ENCODE results near the gene EDEM1. TPM values are rescaled to one million over a fixed set of nuclear protein-coding genes. Genes with fewer than 3 reads are reported as not detected.

The EDEM1 gene
- total RNA-seq (2022): 52.7 and 65.9 TPM in 2 replicates
- percentile 90 among the genes with signal in this experiment for Bru-seq, nascent RNA
- percentile 93 among the genes with signal in this experiment for BruChase-seq, experiment 1, labeled RNA remaining after a 6-hour chase
- percentile 93 among the genes with signal in this experiment for BruChase-seq, experiment 2, labeled RNA remaining after a 2-hour chase
- long read RNA-seq, full-length matches to known transcripts: 11 of 21 reads
- long read RNA-seq, partial matches to known transcripts: 4 of 21 reads
- long read RNA-seq, other reads (novel, unspliced or antisense): 6 of 21 reads

DNA sequence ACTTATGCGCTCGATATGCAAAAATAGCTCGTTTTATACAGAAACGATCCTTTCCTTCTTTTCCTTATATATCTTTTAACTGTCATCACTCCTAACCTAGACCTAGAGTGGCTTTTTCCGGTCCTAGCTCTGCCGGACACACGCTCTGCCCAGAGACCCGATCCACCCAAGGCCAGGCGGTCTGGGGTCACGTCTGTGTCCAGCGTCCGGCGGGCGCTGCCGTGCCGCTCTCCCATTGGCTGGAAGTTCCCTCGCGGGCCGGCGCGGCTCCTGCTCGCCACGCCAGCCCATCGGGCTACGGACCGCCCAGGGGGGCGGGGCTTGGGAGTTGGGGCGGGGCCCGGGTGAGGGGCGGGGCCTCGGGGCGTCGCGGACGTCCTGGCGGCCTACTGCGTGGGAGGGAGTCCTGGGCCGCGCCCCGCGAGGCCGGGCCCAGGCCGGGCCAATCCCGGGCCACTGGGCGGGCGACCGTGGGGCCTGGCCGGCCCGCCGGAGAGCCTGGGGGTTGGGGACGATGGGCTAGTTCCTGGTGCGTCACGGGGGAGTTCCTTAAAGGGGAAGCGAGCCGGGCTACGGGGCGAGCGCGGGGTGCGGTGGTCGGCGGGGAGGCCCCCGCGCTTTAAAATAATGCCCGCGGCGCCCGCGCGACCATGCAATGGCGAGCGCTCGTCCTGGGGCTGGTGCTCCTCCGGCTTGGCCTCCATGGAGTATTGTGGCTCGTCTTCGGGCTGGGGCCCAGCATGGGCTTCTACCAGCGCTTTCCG, at the start of gene EDEM1:
TSS of gene EDEM1 (plus strand) at position 552 of the 764 bp plus-strand sequence. CDS start at position 651, 99 bp downstream.
- BruUV-seq (replicated peaks): no TSS peak
- CTCF ChIA-PET: no interaction called here
- DNase-seq: peak; percentile 98
- Mint-ChIP-seq H3K4me1 (ENCODE audit: low read depth, unreplicated experiment) (peaks cover 17% of the 10 kb centered on the region), H3K4me3 (ENCODE audit: low read depth, unreplicated experiment) (peak within 1 kb of the TSS; percentile 74), H3K27ac (ENCODE audit: unreplicated experiment) (peak within 1 kb of the TSS; percentile 89), H3K27me3 (ENCODE audit: unreplicated experiment) (no peaks in the 10 kb centered on the region), H3K36me3 (ENCODE audit: insufficient read depth, unreplicated experiment) (peaks cover 60% of the 10 kb centered on the region), H3K9me3 (ENCODE audit: low read depth, unreplicated experiment) (no peaks in the 10 kb centered on the region)
- TF ChIP-seq, protein P1, sequence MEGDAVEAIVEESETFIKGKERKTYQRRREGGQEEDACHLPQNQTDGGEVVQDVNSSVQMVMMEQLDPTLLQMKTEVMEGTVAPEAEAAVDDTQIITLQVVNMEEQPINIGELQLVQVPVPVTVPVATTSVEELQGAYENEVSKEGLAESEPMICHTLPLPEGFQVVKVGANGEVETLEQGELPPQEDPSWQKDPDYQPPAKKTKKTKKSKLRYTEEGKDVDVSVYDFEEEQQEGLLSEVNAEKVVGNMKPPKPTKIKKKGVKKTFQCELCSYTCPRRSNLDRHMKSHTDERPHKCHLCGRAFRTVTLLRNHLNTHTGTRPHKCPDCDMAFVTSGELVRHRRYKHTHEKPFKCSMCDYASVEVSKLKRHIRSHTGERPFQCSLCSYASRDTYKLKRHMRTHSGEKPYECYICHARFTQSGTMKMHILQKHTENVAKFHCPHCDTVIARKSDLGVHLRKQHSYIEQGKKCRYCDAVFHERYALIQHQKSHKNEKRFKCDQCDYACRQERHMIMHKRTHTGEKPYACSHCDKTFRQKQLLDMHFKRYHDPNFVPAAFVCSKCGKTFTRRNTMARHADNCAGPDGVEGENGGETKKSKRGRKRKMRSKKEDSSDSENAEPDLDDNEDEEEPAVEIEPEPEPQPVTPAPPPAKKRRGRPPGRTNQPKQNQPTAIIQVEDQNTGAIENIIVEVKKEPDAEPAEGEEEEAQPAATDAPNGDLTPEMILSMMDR (IDR thresholded peaks at IDR 0.05; ENCODE audit: unreplicated experiment): no peak
- intact Hi-C loops (cut with micrococcal nuclease; ENCODE audit: unreplicated experiment): loop anchor here (2.0 kb wide), 1 partner anchor 65 kb away; the partner anchor contains the start of gene ARL8B

DNA sequence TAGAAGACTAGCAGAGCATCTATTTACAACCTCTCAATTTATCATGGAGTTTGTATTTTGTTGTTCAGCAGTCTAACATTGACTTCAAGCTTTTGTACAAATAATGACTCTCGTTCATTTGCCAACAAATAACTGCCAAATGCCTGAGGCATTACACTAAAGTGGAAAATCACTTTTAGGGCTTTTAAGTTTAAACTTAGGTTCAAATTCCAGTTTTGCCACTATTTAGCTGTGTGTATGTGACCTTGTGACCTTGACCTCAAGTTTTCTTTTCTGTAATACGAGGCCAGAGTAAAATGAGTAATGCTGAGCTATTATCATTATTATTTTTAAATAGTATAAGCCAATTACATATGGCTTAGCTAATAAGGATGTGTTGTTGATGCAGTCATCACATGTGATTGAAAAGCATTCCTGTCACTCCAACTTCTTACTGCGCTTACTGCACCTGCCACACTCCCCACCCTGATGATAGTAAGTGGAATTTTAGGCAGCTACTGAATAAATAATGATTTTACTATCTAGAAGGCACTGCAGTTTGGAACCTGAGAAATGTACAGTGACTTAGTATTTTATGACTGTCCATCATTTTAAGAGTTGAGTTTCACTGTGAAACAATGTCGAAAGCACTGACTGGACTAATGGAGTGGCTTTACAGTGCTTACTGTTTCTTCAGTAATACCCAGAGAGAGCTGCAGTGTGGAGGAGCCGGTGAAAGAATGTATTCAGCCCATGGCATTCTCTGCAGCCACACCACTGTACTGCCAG, 49.1 kb upstream of the EDEM1 start:
- Mint-ChIP-seq H3K9me3 (ENCODE audit: low read depth, unreplicated experiment) (no peaks in the 10 kb centered on the region), H3K27ac (ENCODE audit: unreplicated experiment) (peak overlapping the region; percentile 39), H3K4me1 (ENCODE audit: low read depth, unreplicated experiment) (peaks cover 27% of the 10 kb centered on the region), H3K27me3 (ENCODE audit: unreplicated experiment) (no peaks in the 10 kb centered on the region), H3K4me3 (ENCODE audit: low read depth, unreplicated experiment) (no peak overlapping the region), H3K36me3 (ENCODE audit: insufficient read depth, unreplicated experiment) (peaks cover 4% of the 10 kb centered on the region)
- no TSS peak for BruUV-seq (replicated peaks)
- intact Hi-C loops (cut with micrococcal nuclease; ENCODE audit: unreplicated experiment): no loop called here
- DNase-seq: no peak
- CTCF ChIA-PET: no interaction called here
- TF ChIP-seq, protein P1 (IDR thresholded peaks at IDR 0.05; ENCODE audit: unreplicated experiment): no peak

DNA sequence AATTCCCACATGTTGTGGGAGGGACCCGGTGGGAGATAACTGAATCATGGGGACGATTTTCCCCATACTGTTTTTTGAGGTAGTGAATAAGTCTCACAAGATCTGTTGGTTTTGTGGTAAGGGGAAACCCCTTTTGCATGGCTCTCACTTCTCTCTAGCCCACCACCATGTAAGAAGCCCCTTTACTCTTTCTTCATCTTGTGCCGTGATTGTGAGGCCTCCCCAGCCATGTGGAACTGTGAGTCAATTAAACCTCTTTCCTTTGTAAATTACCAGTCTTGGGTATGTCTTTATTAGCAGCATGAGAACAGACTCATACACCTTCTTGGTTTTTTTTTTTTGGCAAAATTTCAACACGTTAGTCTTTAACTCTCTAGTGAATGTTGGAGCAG, 47.3 kb upstream of the EDEM1 start:
- Mint-ChIP-seq H3K9me3 (ENCODE audit: low read depth, unreplicated experiment) (no peaks in the 10 kb centered on the region), H3K27ac (ENCODE audit: unreplicated experiment) (no peak overlapping the region), H3K4me3 (ENCODE audit: low read depth, unreplicated experiment) (no peak overlapping the region), H3K4me1 (ENCODE audit: low read depth, unreplicated experiment) (peaks cover 42% of the 10 kb centered on the region), H3K36me3 (ENCODE audit: insufficient read depth, unreplicated experiment) (peaks cover 7% of the 10 kb centered on the region), H3K27me3 (ENCODE audit: unreplicated experiment) (no peaks in the 10 kb centered on the region)
- no peak for DNase-seq
- TF ChIP-seq, protein P1 (IDR thresholded peaks at IDR 0.05; ENCODE audit: unreplicated experiment): no peak
- intact Hi-C loops (cut with micrococcal nuclease; ENCODE audit: unreplicated experiment): no loop called here
- no TSS peak for BruUV-seq (replicated peaks)
- CTCF ChIA-PET: no interaction called here

DNA sequence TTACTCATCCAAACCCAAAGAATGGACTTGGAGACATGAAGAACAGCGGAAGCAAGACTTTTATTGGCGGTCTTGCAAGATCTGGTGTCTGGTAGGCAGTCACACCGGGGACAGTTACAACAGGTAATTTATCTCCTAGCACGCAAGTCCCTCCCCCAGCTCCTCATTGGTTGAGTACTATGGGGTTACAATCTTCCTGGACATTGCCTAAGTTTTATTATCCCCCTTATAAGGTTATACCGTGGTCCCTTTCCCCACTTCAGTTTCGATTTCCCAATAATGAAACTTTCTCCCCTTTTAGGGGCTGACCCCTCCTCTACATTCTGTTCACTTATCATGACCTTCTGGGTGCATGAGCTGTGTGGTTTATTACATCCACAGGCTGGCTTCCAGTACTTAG, 46.7 kb upstream of the EDEM1 start:
- CTCF ChIA-PET: interaction anchor here (0.6 kb wide), 1 partner anchor 593 kb away, joined by 3 read pairs; no protein-coding TSS in a partner anchor
- no TSS peak for BruUV-seq (replicated peaks)
- H3K9me3 Mint-ChIP-seq (ENCODE audit: low read depth, unreplicated experiment): no peaks in the 10 kb centered on the region
- intact Hi-C loops (cut with micrococcal nuclease; ENCODE audit: unreplicated experiment): no loop called here
- no peak for DNase-seq
- no peaks in the 10 kb centered on the region for H3K27me3 Mint-ChIP-seq (ENCODE audit: unreplicated experiment)
- no peak overlapping the region for H3K27ac Mint-ChIP-seq (ENCODE audit: unreplicated experiment)
- H3K36me3 Mint-ChIP-seq (ENCODE audit: insufficient read depth, unreplicated experiment): peaks cover 7% of the 10 kb centered on the region
- H3K4me3 Mint-ChIP-seq (ENCODE audit: low read depth, unreplicated experiment): no peak overlapping the region
- TF ChIP-seq, protein P1 (IDR thresholded peaks at IDR 0.05; ENCODE audit: unreplicated experiment): no peak
- H3K4me1 Mint-ChIP-seq (ENCODE audit: low read depth, unreplicated experiment): peaks cover 48% of the 10 kb centered on the region
